HepG2 (cell line): ENCODE data around the gene TSPAN9. TPM values are rescaled to one million over a fixed set of nuclear protein-coding genes. Genes with fewer than 3 reads are reported as not detected.

ENCODE experiments used
- GLI4 ChIP-seq: sonication (generic); formaldehyde crosslinking; IDR thresholded peaks from 2 replicates; pipeline ENCODE4 v1.5.1; 2020; ENCODE audit warnings: missing genetic modification reagents, mild to moderate bottlenecking, moderate library complexity, borderline replicate concordance
- KLF12 ChIP-seq: sonication (generic); formaldehyde crosslinking; IDR thresholded peaks from 2 replicates; pipeline ENCODE4 v1.4.0; 2020; ENCODE audit warnings: missing genetic modification reagents, borderline replicate concordance
- MTA1 ChIP-seq: sonication (generic); formaldehyde crosslinking; IDR thresholded peaks from 2 replicates; pipeline ENCODE4 v1.4.0; 2020; ENCODE audit warnings: missing genetic modification reagents, mild to moderate bottlenecking, borderline replicate concordance
- SALL2 ChIP-seq: sonication (generic); formaldehyde crosslinking; IDR thresholded peaks from 2 replicates; pipeline ENCODE4 v1.8.1; 2023; ENCODE audit warnings: mild to moderate bottlenecking, missing genetic modification reagents, inconsistent platforms
- SNAPC2 ChIP-seq: sonication (generic); formaldehyde crosslinking; IDR thresholded peaks from 2 replicates; pipeline ENCODE4 v1.8.1; 2022; ENCODE audit warnings: mild to moderate bottlenecking, missing genetic modification reagents
- SP1 ChIP-seq, 2 experiments: fragments of 450-650 bp in 1 of 2; sonication (generic) in 1 of 2; formaldehyde crosslinking in 1 of 2; IDR thresholded peaks; 2 replicates each; pipeline versions ENCODE4 v1.4.0 to v1.6.1; 2016 to 2020; ENCODE audit warnings: missing genetic modification reagents in 1 of 2
- ZBTB20 ChIP-seq: sonication (generic); formaldehyde crosslinking; IDR thresholded peaks from 2 replicates; pipeline ENCODE4 v1.8.1; 2023; ENCODE audit warnings: missing genetic modification reagents, low read depth, mild to moderate bottlenecking, borderline replicate concordance
- ZNF121 ChIP-seq: sonication (generic); formaldehyde crosslinking; IDR thresholded peaks from 2 replicates; pipeline ENCODE4 v1.5.0; 2020; ENCODE audit warnings: mild to moderate bottlenecking, missing genetic modification reagents
- ZNF274 ChIP-seq: sonication (generic); formaldehyde crosslinking; IDR thresholded peaks from 2 replicates; pipeline ENCODE4 v1.5.1; 2020; ENCODE audit warnings: mild to moderate bottlenecking, missing genetic modification reagents
- ZNF337 ChIP-seq: sonication (generic); formaldehyde crosslinking; IDR thresholded peaks from 2 replicates; pipeline ENCODE4 v1.5.1; 2020; ENCODE audit warnings: missing genetic modification reagents, low read depth, mild to moderate bottlenecking, borderline replicate concordance
- ZNF430 ChIP-seq: sonication (generic); formaldehyde crosslinking; IDR thresholded peaks from 2 replicates; pipeline ENCODE4 v1.9.0; 2021; ENCODE audit warnings: mild to moderate bottlenecking, missing genetic modification reagents
- ZNF598 ChIP-seq: sonication (generic); formaldehyde crosslinking; IDR thresholded peaks from 2 replicates; pipeline ENCODE4 v1.5.1; 2020; ENCODE audit warnings: mild to moderate bottlenecking, missing genetic modification reagents, borderline replicate concordance
- ZNF605 ChIP-seq: sonication (generic); formaldehyde crosslinking; IDR thresholded peaks from 2 replicates; pipeline ENCODE4 v1.8.0; 2022; ENCODE audit warnings: mild to moderate bottlenecking, missing genetic modification reagents
- ZNF782 ChIP-seq: sonication (generic); formaldehyde crosslinking; IDR thresholded peaks from 2 replicates; pipeline ENCODE4 v1.4.0; 2020; ENCODE audit warnings: missing genetic modification reagents, mild to moderate bottlenecking, borderline replicate concordance
- polyA plus RNA-seq, 8 experiments: library from polyadenylated mRNA; depleted of rRNA in 3 of 8; stranded (reverse) in 7 of 8; unstranded in 1 of 8; fragments of >200 nt; fragmentation: Illumina TruSeq in 4 of 8; extraction: Trizol in 4 of 8; gene quantifications; 2 replicates each; pipeline versions ENCODE4 v1.2.1 to v1.2.3, GENCODE V29; 2011 to 2016; ENCODE audit warnings: low read depth in 4 of 8, missing spikeins in 1 of 8, mixed read lengths in 1 of 8; ENCODE audit not compliant: insufficient read depth in 1 of 8
- total RNA-seq, 5 experiments: library from RNA; depleted of rRNA; stranded (reverse); fragments of >200 nt; fragmentation: Illumina TruSeq; extraction: Trizol; gene quantifications; 2 replicates each; pipeline ENCODE4 v1.2.3, GENCODE V29; 2016; ENCODE audit warnings: low read depth in 1 of 5
- TF ChIP-seq, protein P1 (sequence below): sonication (generic); formaldehyde crosslinking; IDR thresholded peaks from 2 replicates; pipeline ENCODE4 v1.4.0; 2020; ENCODE audit warnings: mild to moderate bottlenecking, missing genetic modification reagents
- TF ChIP-seq, protein P2 (sequence below): sonication (generic); formaldehyde crosslinking; IDR thresholded peaks from 2 replicates; pipeline ENCODE4 v1.4.0; 2020; ENCODE audit warnings: missing genetic modification reagents
- TF ChIP-seq, protein P3 (sequence below): sonication (generic); formaldehyde crosslinking; IDR thresholded peaks from 2 replicates; pipeline ENCODE4 v1.4.0; 2020; ENCODE audit warnings: mild to moderate bottlenecking, missing genetic modification reagents

The TSPAN9 gene
- total and polyA plus RNA-seq, 2 of the 13 experiments (the other 11 are each of a cell fraction or from before 2014, with no cell fraction given) = 18.1 to 42.3 TPM

DNA sequence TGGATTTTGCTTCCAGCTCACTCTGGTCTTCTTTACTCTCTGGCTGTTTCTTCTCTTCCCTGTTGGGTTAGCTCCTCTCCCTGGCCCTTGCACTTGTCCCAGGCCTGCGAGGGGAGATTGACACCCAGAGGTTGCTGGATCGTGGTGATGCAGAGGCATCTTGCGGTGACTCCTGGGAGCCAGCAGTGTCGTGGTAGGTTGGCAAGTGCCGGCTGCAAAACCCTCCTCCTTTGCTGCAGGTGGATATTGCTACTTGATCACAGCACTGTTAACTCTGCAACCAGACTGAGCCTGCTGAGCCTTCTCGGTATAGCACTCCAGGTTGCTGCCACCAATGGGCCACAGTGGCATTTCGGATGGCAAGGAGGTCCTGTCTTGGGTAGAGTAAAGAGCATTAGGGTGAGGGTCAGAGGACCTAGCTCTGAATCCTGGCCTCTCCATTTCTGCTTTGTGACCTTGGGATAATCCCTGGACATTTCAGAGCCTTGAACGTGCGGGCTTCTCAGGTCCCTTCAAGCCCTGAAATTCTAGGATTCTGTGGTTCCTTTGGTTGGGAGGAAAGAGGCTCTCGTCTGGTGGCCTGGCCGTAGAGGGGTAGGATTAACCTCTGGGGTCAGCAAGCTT lies 87.4 kb downstream of the TSPAN9 start (continued):
- TF ChIP-seq, protein P1, sequence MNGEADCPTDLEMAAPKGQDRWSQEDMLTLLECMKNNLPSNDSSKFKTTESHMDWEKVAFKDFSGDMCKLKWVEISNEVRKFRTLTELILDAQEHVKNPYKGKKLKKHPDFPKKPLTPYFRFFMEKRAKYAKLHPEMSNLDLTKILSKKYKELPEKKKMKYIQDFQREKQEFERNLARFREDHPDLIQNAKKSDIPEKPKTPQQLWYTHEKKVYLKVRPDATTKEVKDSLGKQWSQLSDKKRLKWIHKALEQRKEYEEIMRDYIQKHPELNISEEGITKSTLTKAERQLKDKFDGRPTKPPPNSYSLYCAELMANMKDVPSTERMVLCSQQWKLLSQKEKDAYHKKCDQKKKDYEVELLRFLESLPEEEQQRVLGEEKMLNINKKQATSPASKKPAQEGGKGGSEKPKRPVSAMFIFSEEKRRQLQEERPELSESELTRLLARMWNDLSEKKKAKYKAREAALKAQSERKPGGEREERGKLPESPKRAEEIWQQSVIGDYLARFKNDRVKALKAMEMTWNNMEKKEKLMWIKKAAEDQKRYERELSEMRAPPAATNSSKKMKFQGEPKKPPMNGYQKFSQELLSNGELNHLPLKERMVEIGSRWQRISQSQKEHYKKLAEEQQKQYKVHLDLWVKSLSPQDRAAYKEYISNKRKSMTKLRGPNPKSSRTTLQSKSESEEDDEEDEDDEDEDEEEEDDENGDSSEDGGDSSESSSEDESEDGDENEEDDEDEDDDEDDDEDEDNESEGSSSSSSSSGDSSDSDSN = peak; percentile 43; the same call in 1 of the 2 replicates
- TF ChIP-seq MTA1 (CRISPR knock-in tag) (0 out of 2 replicates have a peak, but pooled peaks have one; percentile 26), ZNF337 (0 out of 2 replicates have a peak, but pooled peaks have one; percentile 42), SP1 (IDR thresholded peaks at IDR 0.05) (no peak), SP1 (CRISPR knock-in tag; IDR thresholded peaks at IDR 0.05) (no peak), KLF12 (CRISPR knock-in tag) (0 out of 2 replicates have a peak, but pooled peaks have one; percentile 24), ZNF430 (peak; percentile 62; the same call in 1 of the 2 replicates), GLI4 (CRISPR knock-in tag) (0 out of 2 replicates have a peak, but pooled peaks have one; percentile 40), SNAPC2 (CRISPR knock-in tag) (0 out of 2 replicates have a peak, but pooled peaks have one; percentile 14), SALL2 (0 out of 2 replicates have a peak, but pooled peaks have one; percentile 31), ZNF782 (CRISPR knock-in tag) (0 out of 2 replicates have a peak, but pooled peaks have one; percentile 14), ZNF605 (CRISPR knock-in tag) (peak; percentile 86), ZNF121 (CRISPR knock-in tag) (0 out of 2 replicates have a peak, but pooled peaks have one; percentile 65), ZNF274 (CRISPR knock-in tag) (peak; percentile 58; the same call in 1 of the 2 replicates), ZNF598 (CRISPR knock-in tag) (peak; percentile 72; the same call in 1 of the 2 replicates), ZBTB20 (no peak)
- TF ChIP-seq, protein P2, sequence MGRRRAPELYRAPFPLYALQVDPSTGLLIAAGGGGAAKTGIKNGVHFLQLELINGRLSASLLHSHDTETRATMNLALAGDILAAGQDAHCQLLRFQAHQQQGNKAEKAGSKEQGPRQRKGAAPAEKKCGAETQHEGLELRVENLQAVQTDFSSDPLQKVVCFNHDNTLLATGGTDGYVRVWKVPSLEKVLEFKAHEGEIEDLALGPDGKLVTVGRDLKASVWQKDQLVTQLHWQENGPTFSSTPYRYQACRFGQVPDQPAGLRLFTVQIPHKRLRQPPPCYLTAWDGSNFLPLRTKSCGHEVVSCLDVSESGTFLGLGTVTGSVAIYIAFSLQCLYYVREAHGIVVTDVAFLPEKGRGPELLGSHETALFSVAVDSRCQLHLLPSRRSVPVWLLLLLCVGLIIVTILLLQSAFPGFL (CRISPR knock-in tag) = no peak
- TF ChIP-seq, protein P3, sequence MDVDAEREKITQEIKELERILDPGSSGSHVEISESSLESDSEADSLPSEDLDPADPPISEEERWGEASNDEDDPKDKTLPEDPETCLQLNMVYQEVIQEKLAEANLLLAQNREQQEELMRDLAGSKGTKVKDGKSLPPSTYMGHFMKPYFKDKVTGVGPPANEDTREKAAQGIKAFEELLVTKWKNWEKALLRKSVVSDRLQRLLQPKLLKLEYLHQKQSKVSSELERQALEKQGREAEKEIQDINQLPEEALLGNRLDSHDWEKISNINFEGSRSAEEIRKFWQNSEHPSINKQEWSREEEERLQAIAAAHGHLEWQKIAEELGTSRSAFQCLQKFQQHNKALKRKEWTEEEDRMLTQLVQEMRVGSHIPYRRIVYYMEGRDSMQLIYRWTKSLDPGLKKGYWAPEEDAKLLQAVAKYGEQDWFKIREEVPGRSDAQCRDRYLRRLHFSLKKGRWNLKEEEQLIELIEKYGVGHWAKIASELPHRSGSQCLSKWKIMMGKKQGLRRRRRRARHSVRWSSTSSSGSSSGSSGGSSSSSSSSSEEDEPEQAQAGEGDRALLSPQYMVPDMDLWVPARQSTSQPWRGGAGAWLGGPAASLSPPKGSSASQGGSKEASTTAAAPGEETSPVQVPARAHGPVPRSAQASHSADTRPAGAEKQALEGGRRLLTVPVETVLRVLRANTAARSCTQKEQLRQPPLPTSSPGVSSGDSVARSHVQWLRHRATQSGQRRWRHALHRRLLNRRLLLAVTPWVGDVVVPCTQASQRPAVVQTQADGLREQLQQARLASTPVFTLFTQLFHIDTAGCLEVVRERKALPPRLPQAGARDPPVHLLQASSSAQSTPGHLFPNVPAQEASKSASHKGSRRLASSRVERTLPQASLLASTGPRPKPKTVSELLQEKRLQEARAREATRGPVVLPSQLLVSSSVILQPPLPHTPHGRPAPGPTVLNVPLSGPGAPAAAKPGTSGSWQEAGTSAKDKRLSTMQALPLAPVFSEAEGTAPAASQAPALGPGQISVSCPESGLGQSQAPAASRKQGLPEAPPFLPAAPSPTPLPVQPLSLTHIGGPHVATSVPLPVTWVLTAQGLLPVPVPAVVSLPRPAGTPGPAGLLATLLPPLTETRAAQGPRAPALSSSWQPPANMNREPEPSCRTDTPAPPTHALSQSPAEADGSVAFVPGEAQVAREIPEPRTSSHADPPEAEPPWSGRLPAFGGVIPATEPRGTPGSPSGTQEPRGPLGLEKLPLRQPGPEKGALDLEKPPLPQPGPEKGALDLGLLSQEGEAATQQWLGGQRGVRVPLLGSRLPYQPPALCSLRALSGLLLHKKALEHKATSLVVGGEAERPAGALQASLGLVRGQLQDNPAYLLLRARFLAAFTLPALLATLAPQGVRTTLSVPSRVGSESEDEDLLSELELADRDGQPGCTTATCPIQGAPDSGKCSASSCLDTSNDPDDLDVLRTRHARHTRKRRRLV (CRISPR knock-in tag) = peak; percentile 61; the same call in 1 of the 2 replicates
